ENCODE measurements around the gene ORC3. TPM values are rescaled to one million over a fixed set of nuclear protein-coding genes. Genes with fewer than 3 reads are reported as not detected.

The ORC3 gene
- total and polyA plus RNA-seq, 10 of the 15 experiments (the other 5 are each of a cell fraction or from before 2014, with no cell fraction given) = 27.2 to 76.3 (median 54.6) TPM

DNA sequence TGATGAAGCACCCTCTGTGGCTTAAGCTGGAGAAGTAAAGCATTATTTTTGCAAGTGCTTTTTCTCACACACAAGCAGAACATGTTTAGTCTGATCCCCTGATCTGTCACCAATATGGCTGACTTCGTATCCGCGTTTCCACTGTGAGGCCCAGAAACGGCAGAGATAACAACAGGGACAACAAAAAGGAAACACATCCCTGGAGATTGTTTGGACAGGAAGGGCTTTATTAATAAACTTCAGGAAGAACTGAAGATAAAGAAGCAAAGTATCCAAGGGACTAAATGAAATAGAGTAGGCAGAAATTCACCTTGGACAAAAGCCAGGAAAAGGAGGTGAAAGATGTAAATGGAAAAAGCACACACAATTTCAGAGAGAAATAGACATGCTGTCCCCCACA is 49.4 kb upstream of the ORC3 start (continued):
- TF ChIP-seq, protein P1, sequence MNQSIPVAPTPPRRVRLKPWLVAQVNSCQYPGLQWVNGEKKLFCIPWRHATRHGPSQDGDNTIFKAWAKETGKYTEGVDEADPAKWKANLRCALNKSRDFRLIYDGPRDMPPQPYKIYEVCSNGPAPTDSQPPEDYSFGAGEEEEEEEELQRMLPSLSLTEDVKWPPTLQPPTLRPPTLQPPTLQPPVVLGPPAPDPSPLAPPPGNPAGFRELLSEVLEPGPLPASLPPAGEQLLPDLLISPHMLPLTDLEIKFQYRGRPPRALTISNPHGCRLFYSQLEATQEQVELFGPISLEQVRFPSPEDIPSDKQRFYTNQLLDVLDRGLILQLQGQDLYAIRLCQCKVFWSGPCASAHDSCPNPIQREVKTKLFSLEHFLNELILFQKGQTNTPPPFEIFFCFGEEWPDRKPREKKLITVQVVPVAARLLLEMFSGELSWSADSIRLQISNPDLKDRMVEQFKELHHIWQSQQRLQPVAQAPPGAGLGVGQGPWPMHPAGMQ (IDR thresholded peaks at IDR 0.05; ENCODE audit: borderline replicate concordance) = no peak
- no peak for TF ChIP-seq ZNF217 (IDR thresholded peaks at IDR 0.05)
- TF ChIP-seq, protein P2, sequence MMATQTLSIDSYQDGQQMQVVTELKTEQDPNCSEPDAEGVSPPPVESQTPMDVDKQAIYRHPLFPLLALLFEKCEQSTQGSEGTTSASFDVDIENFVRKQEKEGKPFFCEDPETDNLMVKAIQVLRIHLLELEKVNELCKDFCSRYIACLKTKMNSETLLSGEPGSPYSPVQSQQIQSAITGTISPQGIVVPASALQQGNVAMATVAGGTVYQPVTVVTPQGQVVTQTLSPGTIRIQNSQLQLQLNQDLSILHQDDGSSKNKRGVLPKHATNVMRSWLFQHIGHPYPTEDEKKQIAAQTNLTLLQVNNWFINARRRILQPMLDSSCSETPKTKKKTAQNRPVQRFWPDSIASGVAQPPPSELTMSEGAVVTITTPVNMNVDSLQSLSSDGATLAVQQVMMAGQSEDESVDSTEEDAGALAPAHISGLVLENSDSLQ (IDR thresholded peaks at IDR 0.05) = no peak
- no peak for TF ChIP-seq MEF2B (IDR thresholded peaks at IDR 0.05; ENCODE audit: partially characterized antibody, poor library complexity, severe bottlenecking)
- TF ChIP-seq ESRRA (IDR thresholded peaks at IDR 0.05; ENCODE audit: low read length) = no peak
- TF ChIP-seq KLF5 (IDR thresholded peaks at IDR 0.05; ENCODE audit: partially characterized antibody) = no peak

DNA sequence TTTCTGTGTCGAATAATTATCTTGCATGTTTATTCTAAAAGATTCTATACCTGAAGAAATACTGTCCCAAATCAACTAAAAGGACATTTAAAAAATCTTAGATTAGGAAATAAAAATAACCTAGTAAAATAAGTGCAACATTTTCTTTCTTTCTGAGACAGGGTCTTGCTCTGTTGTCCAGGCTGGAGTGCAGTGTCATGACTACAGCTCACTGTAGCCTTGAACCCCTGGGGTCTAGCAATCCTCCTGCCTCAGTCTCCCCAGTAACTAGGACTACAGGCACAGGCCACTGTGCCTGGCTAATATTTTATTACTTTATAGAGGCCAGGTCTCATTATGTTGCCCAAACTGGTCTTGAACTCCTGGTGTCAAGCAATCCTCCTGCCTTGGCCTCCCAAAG is 48.9 kb upstream of the ORC3 start:
- DNase-seq (ENCODE audit: low read depth, low spot score) (no peak), ATAC-seq (no peak), FAIRE-seq (no peak)
- Histone ChIP-seq H3K4me3 (no peak overlapping the region), H2AFZ (ENCODE audit: control insufficient read depth, low read depth, low read length) (no peak overlapping the region), H3K79me2 (ENCODE audit: control insufficient read depth, insufficient read depth, low read length) (no peaks in the 10 kb centered on the region), H3K27ac (ENCODE audit: control insufficient read depth, insufficient read depth) (no peak overlapping the region), H4K20me1 (ENCODE audit: control insufficient read depth, insufficient read depth) (no peaks in the 10 kb centered on the region), H3K4me1 (ENCODE audit: control insufficient read depth, insufficient read depth, low read length) (no peaks in the 10 kb centered on the region), H3K27me3 (replicated peaks in 1 of 2; ENCODE audit: control insufficient read depth in 2 of 2, insufficient read depth in 2 of 2, low read length in 1 of 2) (no peaks in the 10 kb centered on the region), H3K36me3 (ENCODE audit: control insufficient read depth in 2 of 2, insufficient read depth in 2 of 2, low read length in 1 of 2) (peaks cover 6 to 14% of the 10 kb centered on the region in 2 experiments), H3K9me3 (replicated peaks; ENCODE audit: control insufficient read depth, insufficient read depth, low read length) (peaks cover 7% of the 10 kb centered on the region; the same call in 1 of the 3 replicates), H3K4me2 (ENCODE audit: control insufficient read depth, insufficient read depth) (no peak overlapping the region), H3K9ac (ENCODE audit: control insufficient read depth, insufficient read depth, low read length) (no peak overlapping the region)
- RAD21 ChIA-PET (ENCODE audit: unreplicated experiment) = no interaction called here
- BruUV-seq (replicated peaks) = no TSS peak
- CTCF ChIA-PET = interaction anchor here (1.0 kb wide), 1 partner anchor 401 kb away, joined by 3 read pairs; no protein-coding TSS in a partner anchor
- SMC1A ChIA-PET (ENCODE audit: uncharacterized antibody, unreplicated experiment) = interaction anchor here (1.8 kb wide), 1 partner anchor 13 kb away, joined by 4 read pairs; no protein-coding TSS in a partner anchor
- WGBS (ENCODE audit: insufficient coverage, insufficient replicate concordance, low lambda C conversion rate, missing lambda C conversion rate) = 100% methylated on average over 1 of the region's 1 CpG
- intact Hi-C loops (cut with micrococcal nuclease; ENCODE audit: unreplicated experiment) = no loop called here
- in situ Hi-C loops (cut with MboI) = no loop called here
- POLR2A ChIA-PET = no interaction called here
- TF ChIP-seq JUND (IDR thresholded peaks at IDR 0.05; ENCODE audit: low read depth, low read length) (no peak), CBX3 (IDR thresholded peaks at IDR 0.05; ENCODE audit: borderline replicate concordance, low read depth) (no peak), SREBF2 (IDR thresholded peaks at IDR 0.05; ENCODE audit: low read length) (no peak), EZH2 (IDR thresholded peaks at IDR 0.05; ENCODE audit: borderline replicate concordance, control insufficient read depth, low read depth, low read length) (no peak), HDAC6 (IDR thresholded peaks at IDR 0.05; ENCODE audit: unreplicated experiment) (no peak), MYB (IDR thresholded peaks at IDR 0.05; ENCODE audit: borderline replicate concordance, low read depth, low read length) (no peak), SP1 (IDR thresholded peaks at IDR 0.05; ENCODE audit: low read depth, low read length) (no peak), DPF2 (IDR thresholded peaks at IDR 0.05) (no peak), SIX5 (IDR thresholded peaks at IDR 0.05; ENCODE audit: low read depth, low read length, severe bottlenecking) (no peak), HDAC2 (IDR thresholded peaks at IDR 0.05) (no peak), ZNF24 (IDR thresholded peaks at IDR 0.05) (no peak), YY1 (IDR thresholded peaks at IDR 0.05; ENCODE audit: low read depth, low read length) (no peak)
- TF ChIP-seq, protein P1 (IDR thresholded peaks at IDR 0.05; ENCODE audit: borderline replicate concordance) = no peak
